Nephron progenitor cell (in vitro differentiated cells): ENCODE measurements around the gene CARMIL3.

Experiments
- DNase-seq: peaks from one replicate; pipeline ENCODE4 v3.0.0; 2021
- H3K27ac Mint-ChIP-seq: 2 replicates; pipeline ENCODE4 v1.8.0; 2021; ENCODE audit warnings: mild to moderate bottlenecking, moderate library complexity, mixed read lengths
- H3K27me3 Mint-ChIP-seq: 2 replicates; pipeline ENCODE4 v1.8.0; 2021; ENCODE audit warnings: mild to moderate bottlenecking, low read depth, mixed read lengths; ENCODE audit not compliant: poor library complexity
- H3K36me3 Mint-ChIP-seq: 2 replicates; pipeline ENCODE4 v1.8.0; 2021; ENCODE audit warnings: low read depth, mixed read lengths
- H3K4me1 Mint-ChIP-seq: 2 replicates; pipeline ENCODE4 v1.8.0; 2021; ENCODE audit warnings: mixed read lengths
- H3K4me3 Mint-ChIP-seq: 2 replicates; pipeline ENCODE4 v1.8.0; 2021; ENCODE audit warnings: mild to moderate bottlenecking, moderate library complexity, mixed read lengths
- H3K9me3 Mint-ChIP-seq: 2 replicates; pipeline ENCODE4 v1.8.0; 2021; ENCODE audit warnings: mild to moderate bottlenecking, moderate library complexity, mixed read lengths
- CTCF ChIP-seq: fragments of 200-600 bp; sonication (generic); IDR thresholded peaks from 2 replicates; pipeline ENCODE4 v1.5.0; 2021; ENCODE audit warnings: antibody characterized with exemption

The CARMIL3 gene

GRCh38 chr14:24056800-24057184, 5.0 kb downstream of the CARMIL3 start:
- H3K9me3 Mint-ChIP-seq: no peaks in the 10 kb centered on the region
- H3K27ac Mint-ChIP-seq: peak overlapping the region; percentile 36

GRCh38 chr14:24057271-24057670, 5.5 kb downstream of the CARMIL3 start:
- no peak for TF ChIP-seq CTCF
- no peaks in the 10 kb centered on the region for H3K9me3 Mint-ChIP-seq
- H3K4me1 Mint-ChIP-seq: peaks cover 31% of the 10 kb centered on the region
- H3K27me3 Mint-ChIP-seq: peaks cover 27% of the 10 kb centered on the region
- no peak for DNase-seq
- no peak overlapping the region for H3K4me3 Mint-ChIP-seq
- H3K36me3 Mint-ChIP-seq: no peaks in the 10 kb centered on the region
- H3K27ac Mint-ChIP-seq: no peak overlapping the region

More at GRCh38 chr14:24056800-24057184, 5.0 kb downstream of the CARMIL3 start:
- TF ChIP-seq CTCF: no peak
- no peak for DNase-seq
- H3K4me1 Mint-ChIP-seq: peaks cover 31% of the 10 kb centered on the region
- H3K36me3 Mint-ChIP-seq: no peaks in the 10 kb centered on the region
- H3K4me3 Mint-ChIP-seq: no peak overlapping the region
- H3K27me3 Mint-ChIP-seq: peaks cover 27% of the 10 kb centered on the region

GRCh38 chr14:24057867-24058259, 6.1 kb downstream of the CARMIL3 start:
- no peak for DNase-seq
- Mint-ChIP-seq H3K9me3 (no peaks in the 10 kb centered on the region), H3K4me3 (no peak overlapping the region), H3K36me3 (no peaks in the 10 kb centered on the region), H3K27ac (no peak overlapping the region), H3K4me1 (peaks cover 28% of the 10 kb centered on the region), H3K27me3 (peaks cover 22% of the 10 kb centered on the region)
- TF ChIP-seq CTCF: no peak

- Mint-ChIP-seq H3K9me3 (no peaks in the 10 kb centered on the region), H3K27me3 (peaks cover 17% of the 10 kb centered on the region), H3K4me1 (peaks cover 22% of the 10 kb centered on the region), H3K4me3 (no peak overlapping the region), H3K27ac (no peak overlapping the region), H3K36me3 (no peaks in the 10 kb centered on the region)
- peak; percentile 42 for DNase-seq
- peak; percentile 59 for TF ChIP-seq CTCF
These were observed 6.6 kb downstream of the CARMIL3 start for GRCh38 chr14:24058260-24058950.

- peaks cover 22% of the 10 kb centered on the region for H3K4me1 Mint-ChIP-seq
- no peaks in the 10 kb centered on the region for H3K36me3 Mint-ChIP-seq
- TF ChIP-seq CTCF: no peak
- DNase-seq: no peak
- no peak overlapping the region for H3K4me3 Mint-ChIP-seq
- no peaks in the 10 kb centered on the region for H3K9me3 Mint-ChIP-seq
- H3K27me3 Mint-ChIP-seq: peaks cover 12% of the 10 kb centered on the region
- H3K27ac Mint-ChIP-seq: no peak overlapping the region
These were observed 7.2 kb downstream of the CARMIL3 start for GRCh38 chr14:24058951-24059475.

GRCh38 chr14:24059841-24060388, 8.1 kb downstream of the CARMIL3 start:
- TF ChIP-seq CTCF: no peak
- H3K4me3 Mint-ChIP-seq: no peak overlapping the region
- H3K9me3 Mint-ChIP-seq: no peaks in the 10 kb centered on the region
- H3K27ac Mint-ChIP-seq: no peak overlapping the region
- H3K4me1 Mint-ChIP-seq: peaks cover 26% of the 10 kb centered on the region
- DNase-seq: no peak
- H3K27me3 Mint-ChIP-seq: peaks cover 6% of the 10 kb centered on the region
- H3K36me3 Mint-ChIP-seq: no peaks in the 10 kb centered on the region
